GM12878 (cell line): ENCODE measurements around the gene UST. TPM values are rescaled to one million over a fixed set of nuclear protein-coding genes. Genes with fewer than 3 reads are reported as not detected.

ENCODE experiments used
- ATAC-seq: fragments of 200-7000 bp; cut with Tn5 transposase; 3 replicates; pipeline ENCODE4 v1.9.1; 2020; ENCODE audit warnings: mild to moderate bottlenecking, moderate library complexity
- BruUV-seq: library from RNA; stranded (reverse); fragments of 400-500 nt; replicated peaks from 2 replicates; lab custom pipeline; 2021; lab: Mats Ljungman, UMichigan
- CTCF ChIA-PET: fragments of 300-600 bp; sonication (Branson Sonifier 250); formaldehyde crosslinking; extraction: SDS; loops from one replicate; lab custom pipeline; 2021; ENCODE audit warnings: inconsistent platforms; lab: Yijun Ruan, JAX
- POLR2A ChIA-PET: fragments of 350-600 bp; formaldehyde crosslinking; extraction: SDS; loops from one replicate; lab custom pipeline; 2021; ENCODE audit warnings: inconsistent platforms; lab: Charles Lee
- RAD21 ChIA-PET: fragments of 300-600 bp; sonication (Branson Sonifier 250); formaldehyde crosslinking; loops from one replicate; lab custom pipeline; 2023; ENCODE audit warnings: antibody characterized with exemption; ENCODE audit not compliant: unreplicated experiment; lab: Charles Lee
- SMC1A ChIA-PET: fragments of 300-600 bp; sonication (Branson Sonifier 250); formaldehyde crosslinking; loops from one replicate; lab custom pipeline; 2023; ENCODE audit not compliant: unreplicated experiment, uncharacterized antibody; lab: Charles Lee
- DNase-seq: peaks from one replicate; pipeline ENCODE4 v3.0.0-alpha.2; 2011; ENCODE audit warnings: low read depth, low spot score
- FAIRE-seq: peaks from 3 replicates; lab custom pipeline; 2011; peaks lifted over from hg19 to GRCh38; lab: Jason Lieb, UNC
- H2AFZ ChIP-seq: 2 replicates; pipeline ENCODE4 v1.6.0; 2011; ENCODE audit warnings: low read depth, low read length, control low read depth; ENCODE audit not compliant: control insufficient read depth
- H3K27ac ChIP-seq: 2 replicates; pipeline ENCODE4 v1.5.1; 2011; ENCODE audit warnings: control low read depth; ENCODE audit not compliant: control insufficient read depth, insufficient read depth
- H3K27me3 ChIP-seq, 2 experiments: replicated peaks in 1 of 2; 2 replicates each; pipeline versions ENCODE4 v1.6.0 to v1.6.1; 2011; ENCODE audit warnings: low read length in 1 of 2; ENCODE audit not compliant: control insufficient read depth in 2 of 2, insufficient read depth in 2 of 2
- H3K36me3 ChIP-seq, 2 experiments: 2 replicates each; pipeline ENCODE4 v1.5.1; 2011; ENCODE audit warnings: low read length in 1 of 2; ENCODE audit not compliant: control insufficient read depth in 2 of 2, insufficient read depth in 2 of 2
- H3K4me1 ChIP-seq: 2 replicates; pipeline ENCODE4 v1.6.1; 2011; ENCODE audit warnings: mild to moderate bottlenecking, low read length, moderate library complexity, mixed read lengths; ENCODE audit not compliant: control insufficient read depth, insufficient read depth
- H3K4me2 ChIP-seq: 2 replicates; pipeline ENCODE4 v1.6.0; 2011; ENCODE audit warnings: control low read depth; ENCODE audit not compliant: control insufficient read depth, insufficient read depth
- H3K4me3 ChIP-seq: fragments of 200-600 bp; sonication (generic); 2 replicates; pipeline ENCODE4 v1.5.1; 2016
- H3K79me2 ChIP-seq: 2 replicates; pipeline ENCODE4 v1.6.0; 2011; ENCODE audit warnings: low read length; ENCODE audit not compliant: control insufficient read depth, insufficient read depth
- H3K9ac ChIP-seq: 2 replicates; pipeline ENCODE4 v1.8.0; 2011; ENCODE audit warnings: low read length, control low read depth, mixed read lengths; ENCODE audit not compliant: control insufficient read depth, insufficient read depth
- H3K9me3 ChIP-seq: replicated peaks from 3 replicates; pipeline ENCODE4 v1.5.1; 2011; ENCODE audit warnings: mild to moderate bottlenecking, low read length; ENCODE audit not compliant: control insufficient read depth, insufficient read depth
- H4K20me1 ChIP-seq: 2 replicates; pipeline ENCODE4 v1.6.0; 2011; ENCODE audit not compliant: control insufficient read depth, insufficient read depth
- ETV6 ChIP-seq, 2 experiments: fragments of 450-650 bp in 1 of 2; IDR thresholded peaks in 1 of 2; conservative IDR thresholded peaks in 1 of 2; 2 replicates each; pipeline ENCODE4 v1.6.1; 2014; ENCODE audit warnings: antibody characterized with exemption in 1 of 2, borderline replicate concordance in 1 of 2, low read depth in 1 of 2, mild to moderate bottlenecking in 1 of 2, moderate library complexity in 1 of 2
- FOXK2 ChIP-seq: fragments of 450-650 bp; IDR thresholded peaks from 2 replicates; pipeline ENCODE4 v1.6.1; 2017; ENCODE audit warnings: mild to moderate bottlenecking, moderate library complexity
- LARP7 ChIP-seq: fragments of 450-650 bp; IDR thresholded peaks from 2 replicates; pipeline ENCODE4 v1.6.1; 2017; ENCODE audit warnings: mild to moderate bottlenecking
- PML ChIP-seq: IDR thresholded peaks from 2 replicates; pipeline ENCODE4 v1.6.1; 2012; ENCODE audit warnings: low read length, inconsistent platforms
- RB1 ChIP-seq: fragments of 450-650 bp; formaldehyde crosslinking; IDR thresholded peaks from 2 replicates; pipeline ENCODE4 v1.6.1; 2017; ENCODE audit warnings: mild to moderate bottlenecking, borderline replicate concordance
- RUNX3 ChIP-seq: IDR thresholded peaks from 2 replicates; pipeline ENCODE4 v1.6.1; 2012; ENCODE audit warnings: low read length, inconsistent platforms
- TAF1 ChIP-seq: IDR thresholded peaks from 2 replicates; pipeline ENCODE4 v1.6.1; 2011; ENCODE audit warnings: mild to moderate bottlenecking, low read depth, low read length, borderline replicate concordance
- YY1 ChIP-seq: IDR thresholded peaks from 2 replicates; pipeline ENCODE4 v1.6.1; 2011; ENCODE audit warnings: low read depth, mild to moderate bottlenecking, low read length
- WGBS: methylation state at CpG from one replicate; pipeline ENCODE4 v1.1.6; 2016; ENCODE audit warnings: low lambda C conversion rate; ENCODE audit not compliant: insufficient replicate concordance, insufficient coverage; ENCODE audit errors: missing lambda C conversion rate; 5-methylcytosine and 5-hydroxymethylcytosine counted together
- in situ Hi-C: fragments of 300-500 bp; cut with MboI; formaldehyde crosslinking; loops from 9 replicates; pipeline ENCODE4 v1.14.3; 2018; ENCODE audit warnings: mixed read lengths
- intact Hi-C: fragments of 100-400 bp; cut with micrococcal nuclease; formaldehyde crosslinking; loops from one replicate; pipeline ENCODE4 v1.14.2; 2022; ENCODE audit not compliant: unreplicated experiment
- polyA plus RNA-seq, 11 experiments: library from polyadenylated mRNA; depleted of rRNA in 4 of 11; unstranded in 6 of 11; stranded (reverse) in 5 of 11; fragments of >200 nt; fragmentation: Nextera tagmentation in 4 of 11; fragmentation: Illumina TruSeq in 1 of 11; extraction: Ambion mirVana in 4 of 11; extraction: Trizol in 1 of 11; gene quantifications; 1 replicate in 1 of 11; 2 replicates in 10 of 11; pipeline versions ENCODE4 v1.2.1 to v1.2.3, GENCODE V29; 2011 to 2016; ENCODE audit warnings: inconsistent platforms in 2 of 11, missing spikeins in 2 of 11, low read depth in 1 of 11
- total RNA-seq, 4 experiments: library from RNA; depleted of rRNA in 3 of 4; stranded (reverse); fragments of >200 nt in 3 of 4; fragmentation: Illumina TruSeq in 1 of 4; extraction: Trizol in 1 of 4; gene quantifications; 2 replicates each; pipeline versions ENCODE4 v1.2.1 to v1.2.3, GENCODE V29; 2013 to 2021
- TF ChIP-seq, protein P1 (sequence below): fragments of 450-650 bp; IDR thresholded peaks from 2 replicates; pipeline ENCODE4 v1.6.1; 2017; ENCODE audit warnings: borderline replicate concordance
- TF ChIP-seq, protein P2 (sequence below): fragments of 450-650 bp; formaldehyde crosslinking; IDR thresholded peaks from 2 replicates; pipeline ENCODE4 v1.4.0; 2022; ENCODE audit warnings: mild to moderate bottlenecking, moderate library complexity

UST gene
- total and polyA plus RNA-seq, 10 of the 15 experiments (the other 5 are each of a cell fraction or from before 2014, with no cell fraction given) = 0.74 to 43.3 (median 2.2) TPM

DNA sequence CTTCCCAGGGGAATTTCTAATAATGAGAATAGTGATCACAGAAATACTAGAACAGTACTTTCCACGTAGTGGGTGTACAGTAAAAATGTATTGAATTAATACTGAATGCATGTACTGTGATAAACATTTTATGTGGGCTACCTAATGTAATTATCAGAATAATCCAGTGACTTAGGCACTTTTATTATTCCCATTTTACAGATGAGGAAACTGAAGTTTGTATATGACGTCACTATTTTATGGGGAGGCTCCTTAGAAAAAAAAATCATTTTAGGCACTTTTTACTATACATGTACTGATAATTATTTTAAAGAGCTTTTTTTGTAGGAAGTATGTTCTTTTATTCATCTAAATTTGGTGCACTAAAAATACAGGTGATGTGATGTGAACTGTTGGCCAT lies 295.1 kb downstream of the UST start:
- ChIA-PET SMC1A (interaction anchor here (7.1 to 26.9 kb wide), 3 partner anchors 9 to 43 kb away, joined by 61 to 1060 read pairs (median 410); no protein-coding TSS in a partner anchor), CTCF (interaction anchor here (10.9 kb wide), 1 partner anchor 10 kb away, joined by 228 read pairs; no protein-coding TSS in a partner anchor), RAD21 (interaction anchor here (1.3 to 8.4 kb wide), 2 partner anchors 10 kb away, joined by 3 to 322 read pairs; no protein-coding TSS in a partner anchor), POLR2A (interaction anchor here (9.8 kb wide), 1 partner anchor 18 kb away, joined by 298 read pairs; no protein-coding TSS in a partner anchor)
- DNase-seq (no peak), FAIRE-seq (no peak), ATAC-seq (no peak)
- intact Hi-C loops (no loop called here), in situ Hi-C loops (no loop called here)
- Histone ChIP-seq H3K27me3 (no peaks in the 10 kb centered on the region), H3K27ac (no peak overlapping the region), H3K9ac (no peak overlapping the region), H3K4me2 (no peak overlapping the region), H3K4me3 (no peak overlapping the region), H3K79me2 (no peaks in the 10 kb centered on the region; the same call in 1 of the 2 replicates), H3K4me1 (peaks cover 36% of the 10 kb centered on the region), H3K36me3 (no peaks in the 10 kb centered on the region), H3K9me3 (no peaks in the 10 kb centered on the region; the same call in 2 of the 3 replicates), H2AFZ (no peak overlapping the region), H4K20me1 (no peaks in the 10 kb centered on the region)
- BruUV-seq = no TSS peak
- 88% methylated on average over 2 of the region's 2 CpGs for WGBS
- TF ChIP-seq RB1 (no peak), TAF1 (no peak), PML (no peak), LARP7 (no peak), FOXK2 (no peak), YY1 (no peak), RUNX3 (no peak), ETV6 (conservative IDR thresholded peaks at IDR 0.05 in 1 of 2, IDR thresholded peaks at IDR 0.05 in 1 of 2; ENCODE audit: borderline replicate concordance in 1 of 2, low read depth in 1 of 2) (no peak)
- TF ChIP-seq, protein P1, sequence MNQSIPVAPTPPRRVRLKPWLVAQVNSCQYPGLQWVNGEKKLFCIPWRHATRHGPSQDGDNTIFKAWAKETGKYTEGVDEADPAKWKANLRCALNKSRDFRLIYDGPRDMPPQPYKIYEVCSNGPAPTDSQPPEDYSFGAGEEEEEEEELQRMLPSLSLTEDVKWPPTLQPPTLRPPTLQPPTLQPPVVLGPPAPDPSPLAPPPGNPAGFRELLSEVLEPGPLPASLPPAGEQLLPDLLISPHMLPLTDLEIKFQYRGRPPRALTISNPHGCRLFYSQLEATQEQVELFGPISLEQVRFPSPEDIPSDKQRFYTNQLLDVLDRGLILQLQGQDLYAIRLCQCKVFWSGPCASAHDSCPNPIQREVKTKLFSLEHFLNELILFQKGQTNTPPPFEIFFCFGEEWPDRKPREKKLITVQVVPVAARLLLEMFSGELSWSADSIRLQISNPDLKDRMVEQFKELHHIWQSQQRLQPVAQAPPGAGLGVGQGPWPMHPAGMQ = no peak
- TF ChIP-seq, protein P2, sequence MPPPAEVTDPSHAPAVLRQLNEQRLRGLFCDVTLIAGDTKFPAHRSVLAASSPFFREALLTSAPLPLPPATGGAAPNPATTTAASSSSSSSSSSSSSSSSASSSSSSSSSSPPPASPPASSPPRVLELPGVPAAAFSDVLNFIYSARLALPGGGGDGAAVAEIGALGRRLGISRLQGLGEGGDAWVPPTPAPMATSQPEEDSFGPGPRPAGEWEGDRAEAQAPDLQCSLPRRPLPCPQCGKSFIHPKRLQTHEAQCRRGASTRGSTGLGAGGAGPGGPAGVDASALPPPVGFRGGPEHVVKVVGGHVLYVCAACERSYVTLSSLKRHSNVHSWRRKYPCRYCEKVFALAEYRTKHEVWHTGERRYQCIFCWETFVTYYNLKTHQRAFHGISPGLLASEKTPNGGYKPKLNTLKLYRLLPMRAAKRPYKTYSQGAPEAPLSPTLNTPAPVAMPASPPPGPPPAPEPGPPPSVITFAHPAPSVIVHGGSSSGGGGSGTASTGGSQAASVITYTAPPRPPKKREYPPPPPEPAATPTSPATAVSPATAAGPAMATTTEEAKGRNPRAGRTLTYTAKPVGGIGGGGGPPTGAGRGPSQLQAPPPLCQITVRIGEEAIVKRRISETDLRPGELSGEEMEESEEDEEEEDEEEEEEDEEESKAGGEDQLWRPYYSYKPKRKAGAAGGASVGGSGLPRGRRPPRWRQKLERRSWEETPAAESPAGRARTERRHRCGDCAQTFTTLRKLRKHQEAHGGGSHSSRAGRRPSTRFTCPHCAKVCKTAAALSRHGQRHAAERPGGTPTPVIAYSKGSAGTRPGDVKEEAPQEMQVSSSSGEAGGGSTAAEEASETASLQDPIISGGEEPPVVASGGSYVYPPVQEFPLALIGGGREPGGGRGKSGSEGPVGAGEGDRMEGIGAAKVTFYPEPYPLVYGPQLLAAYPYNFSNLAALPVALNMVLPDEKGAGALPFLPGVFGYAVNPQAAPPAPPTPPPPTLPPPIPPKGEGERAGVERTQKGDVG (CRISPR knock-in tag) = no peak
